Fibroblast of peridontal ligament (primary cell): ENCODE results near the gene EYA3.

Source experiments
- DNase-seq: peaks from one replicate; pipeline ENCODE4 v3.0.0-alpha.2; 2010; ENCODE audit errors: extremely low read depth

The EYA3 gene

DNA sequence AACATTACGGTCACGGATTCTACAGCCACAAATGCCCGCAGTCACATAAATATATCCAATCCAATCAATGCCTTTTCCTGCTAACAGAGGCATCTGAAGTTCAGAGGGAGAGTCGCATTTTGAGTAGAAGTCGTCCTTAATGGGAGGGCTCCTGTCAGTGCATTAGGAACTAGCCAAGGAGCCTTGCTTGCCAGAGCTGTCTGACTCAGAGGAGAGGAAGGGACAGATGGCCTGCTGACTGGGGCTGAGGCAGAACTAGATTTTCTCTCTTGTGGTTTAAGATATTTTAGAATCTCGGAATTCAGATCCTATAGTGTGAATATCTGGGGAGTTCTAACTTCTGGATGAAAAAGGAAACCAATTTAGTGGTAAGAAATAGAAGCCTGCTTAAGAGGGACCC lies 118.0 kb downstream of the EYA3 start:
- peak; percentile 88 for DNase-seq

GRCh38 chr1:27968692-27969091 lies 119.7 kb downstream of the EYA3 start:
- DNase-seq: peak; percentile 95

- DNase-seq: no peak
These were observed 120.4 kb downstream of the EYA3 start for GRCh38 chr1:27967884-27968466.

DNA sequence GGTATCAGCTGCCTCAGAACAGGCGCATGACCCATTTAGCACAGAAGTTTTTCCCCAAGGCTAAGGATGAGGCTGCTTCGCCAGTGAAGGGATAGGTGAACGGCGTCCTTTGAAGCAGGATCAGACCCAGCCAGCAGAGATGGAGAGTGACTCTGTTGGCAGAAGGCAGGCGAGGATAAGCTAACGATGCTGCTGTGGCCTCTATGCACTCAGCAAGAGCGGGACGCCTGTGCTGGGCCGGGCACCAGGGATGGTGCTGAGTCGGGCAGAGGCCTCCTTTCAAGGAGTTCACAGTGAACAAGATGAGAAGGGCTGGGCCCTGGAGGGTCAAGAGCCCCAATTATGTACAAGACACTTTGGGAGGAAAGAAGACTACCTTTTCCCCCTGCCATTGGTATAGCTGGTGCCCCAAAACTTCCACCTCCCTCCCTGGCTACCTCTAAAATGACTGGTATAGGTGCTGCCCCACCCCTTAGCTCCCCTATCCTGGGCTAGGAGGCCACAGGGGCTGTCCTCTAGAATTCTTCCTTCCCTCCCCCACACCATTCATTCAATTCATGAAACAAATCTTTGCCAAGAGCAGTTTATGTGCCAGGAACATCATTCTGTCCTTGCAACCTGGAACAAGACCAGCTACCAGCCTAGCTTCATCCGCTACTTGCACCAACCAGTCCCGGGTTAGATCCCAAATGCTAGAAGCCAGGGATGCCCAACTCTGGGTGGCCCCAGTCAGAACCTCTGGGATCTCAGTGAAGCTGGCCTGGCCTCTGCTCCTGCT lies 121.1 kb downstream of the EYA3 start:
- no peak for DNase-seq

DNA sequence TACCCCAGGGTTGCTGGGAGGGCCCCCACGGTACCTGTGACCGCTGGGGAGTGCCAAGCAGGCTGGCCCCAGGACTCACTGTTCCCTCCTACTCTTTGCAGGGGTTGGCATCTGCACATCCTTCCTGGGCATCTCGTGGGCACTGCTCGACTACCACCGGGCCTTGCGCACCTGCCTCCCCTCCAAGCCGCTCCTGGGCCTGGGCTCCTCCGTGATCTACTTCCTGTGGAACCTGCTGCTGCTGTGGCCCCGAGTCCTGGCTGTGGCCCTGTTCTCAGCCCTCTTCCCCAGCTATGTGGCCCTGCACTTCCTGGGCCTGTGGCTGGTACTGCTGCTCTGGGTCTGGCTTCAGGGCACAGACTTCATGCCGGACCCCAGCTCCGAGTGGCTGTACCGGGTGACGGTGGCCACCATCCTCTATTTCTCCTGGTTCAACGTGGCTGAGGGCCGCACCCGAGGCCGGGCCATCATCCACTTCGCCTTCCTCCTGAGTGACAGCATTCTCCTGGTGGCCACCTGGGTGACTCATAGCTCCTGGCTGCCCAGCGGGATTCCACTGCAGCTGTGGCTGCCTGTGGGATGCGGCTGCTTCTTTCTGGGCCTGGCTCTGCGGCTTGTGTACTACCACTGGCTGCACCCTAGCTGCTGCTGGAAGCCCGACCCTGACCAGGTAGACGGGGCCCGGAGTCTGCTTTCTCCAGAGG lies 121.9 kb downstream of the EYA3 start:
- DNase-seq: no peak

DNA sequence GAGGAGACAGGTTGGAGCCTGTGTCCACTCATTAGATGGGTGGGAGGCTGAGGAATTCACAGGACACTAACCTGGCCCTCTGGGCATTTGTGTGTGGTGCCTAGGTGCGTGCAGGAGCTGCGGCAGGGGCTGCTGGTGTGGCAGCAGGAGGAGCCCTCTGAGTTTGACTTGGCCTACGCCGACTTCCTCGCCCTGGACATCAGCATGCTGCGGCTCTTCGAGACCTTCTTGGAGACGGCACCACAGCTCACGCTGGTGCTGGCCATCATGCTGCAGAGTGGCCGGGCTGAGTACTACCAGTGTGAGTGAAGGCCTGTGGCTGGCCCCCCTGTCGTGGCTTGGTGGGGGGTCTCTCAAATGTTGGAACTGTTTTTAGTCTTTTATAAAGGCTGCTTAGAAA lies 125.0 kb downstream of the EYA3 start:
- no peak for DNase-seq

- DNase-seq: no peak
These were observed 126.7 kb downstream of the EYA3 start for GRCh38 chr1:27961646-27962221.

GRCh38 chr1:27960762-27961645 lies 127.4 kb downstream of the EYA3 start:
- DNase-seq: no peak

DNA sequence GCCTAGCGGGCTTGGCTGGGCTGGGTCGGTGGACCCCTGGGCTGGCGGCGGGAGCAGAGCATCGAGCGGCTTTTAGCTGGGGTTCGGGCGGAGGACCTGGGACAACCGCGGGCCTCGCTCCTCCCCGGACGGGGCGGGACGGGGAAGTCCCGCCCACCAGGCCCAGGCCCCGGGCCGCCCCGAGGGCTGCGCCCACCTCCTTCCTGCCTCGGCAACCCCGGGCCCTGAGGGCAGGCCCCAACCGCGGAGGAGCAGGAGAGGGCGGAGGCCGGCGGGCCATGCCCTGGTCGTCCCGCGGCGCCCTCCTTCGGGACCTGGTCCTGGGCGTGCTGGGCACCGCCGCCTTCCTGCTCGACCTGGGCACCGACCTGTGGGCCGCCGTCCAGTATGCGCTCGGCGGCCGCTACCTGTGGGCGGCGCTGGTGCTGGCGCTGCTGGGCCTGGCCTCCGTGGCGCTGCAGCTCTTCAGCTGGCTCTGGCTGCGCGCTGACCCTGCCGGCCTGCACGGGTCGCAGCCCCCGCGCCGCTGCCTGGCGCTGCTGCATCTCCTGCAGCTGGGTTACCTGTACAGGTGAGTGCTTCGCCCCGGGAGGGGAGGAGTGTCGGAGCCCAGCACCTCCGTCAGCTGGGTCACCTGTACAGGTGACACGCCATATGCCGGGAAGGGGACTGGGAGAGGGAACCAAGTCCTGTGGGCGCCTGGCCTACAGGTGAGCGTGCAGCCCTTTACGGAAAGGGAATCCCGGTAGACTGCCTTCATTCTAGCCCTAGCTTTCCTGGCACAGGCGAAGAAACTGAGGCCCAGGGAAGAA lies 128.4 kb downstream of the EYA3 start, which contains the start of gene XKR8:
XKR8 (plus strand) TSS at position 182 of the 812 bp plus-strand sequence; CDS start at position 279, 97 bp downstream.
- DNase-seq: peak; percentile 60

DNA sequence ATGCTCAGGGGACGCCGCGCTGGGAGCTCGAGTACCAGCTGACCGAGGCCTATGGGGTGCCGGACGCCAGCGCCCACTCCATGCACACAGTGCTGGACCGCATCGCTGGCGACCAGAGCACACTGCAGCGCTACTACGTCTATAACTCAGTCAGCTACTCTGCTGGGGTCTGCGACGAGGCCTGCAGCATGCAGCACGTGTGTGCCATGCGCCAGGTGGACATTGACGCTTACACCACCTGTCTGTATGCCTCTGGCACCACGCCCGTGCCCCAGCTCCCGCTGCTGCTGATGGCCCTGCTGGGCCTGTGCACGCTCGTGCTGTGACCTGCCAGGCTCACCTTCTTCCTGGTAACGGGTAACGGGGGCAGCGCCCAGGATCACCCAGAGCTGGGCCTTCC lies 129.9 kb downstream of the EYA3 start:
- DNase-seq: no peak

- DNase-seq: no peak
These were observed 130.8 kb downstream of the EYA3 start for GRCh38 chr1:27957655-27958054.

DNA sequence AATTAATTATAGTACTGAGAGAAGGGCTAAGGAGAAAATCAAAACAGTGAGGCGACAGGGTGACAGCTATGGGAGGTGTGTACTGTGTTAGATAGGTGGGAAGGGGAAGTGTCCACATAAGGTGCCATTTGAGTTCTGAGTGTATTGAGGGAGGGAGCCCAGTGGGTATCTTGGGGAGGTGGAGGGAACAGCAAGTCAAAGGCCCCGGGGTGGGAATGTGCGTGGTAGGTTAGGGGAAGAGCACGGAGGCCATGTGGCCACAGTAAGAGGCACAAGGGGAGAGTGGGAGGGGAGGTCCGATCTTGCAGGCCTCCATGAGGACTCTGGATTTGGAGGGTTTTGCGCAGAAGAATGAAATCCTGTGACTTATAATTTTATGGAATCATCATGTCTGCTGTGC lies 131.6 kb downstream of the EYA3 start:
- DNase-seq: no peak

DNA sequence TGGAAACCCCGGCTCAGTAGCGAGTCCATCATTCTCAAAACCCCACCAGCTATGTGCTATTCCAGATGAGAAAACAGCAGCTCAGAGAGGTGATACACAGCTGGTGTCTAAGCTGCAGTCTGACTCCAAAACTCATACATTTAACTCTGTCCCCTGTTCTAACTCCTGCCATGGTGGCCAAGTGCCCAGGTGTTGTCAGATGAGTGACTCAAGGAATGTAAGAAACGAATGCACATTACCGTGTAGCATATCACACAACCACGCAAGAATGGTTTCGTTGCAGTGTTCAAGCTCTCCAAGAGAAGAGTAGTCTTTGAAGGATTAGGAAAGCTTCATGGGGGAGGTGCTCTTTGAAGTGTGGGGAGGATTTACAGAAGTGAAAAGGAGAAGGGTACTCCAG lies 133.3 kb downstream of the EYA3 start:
- DNase-seq: no peak

DNA sequence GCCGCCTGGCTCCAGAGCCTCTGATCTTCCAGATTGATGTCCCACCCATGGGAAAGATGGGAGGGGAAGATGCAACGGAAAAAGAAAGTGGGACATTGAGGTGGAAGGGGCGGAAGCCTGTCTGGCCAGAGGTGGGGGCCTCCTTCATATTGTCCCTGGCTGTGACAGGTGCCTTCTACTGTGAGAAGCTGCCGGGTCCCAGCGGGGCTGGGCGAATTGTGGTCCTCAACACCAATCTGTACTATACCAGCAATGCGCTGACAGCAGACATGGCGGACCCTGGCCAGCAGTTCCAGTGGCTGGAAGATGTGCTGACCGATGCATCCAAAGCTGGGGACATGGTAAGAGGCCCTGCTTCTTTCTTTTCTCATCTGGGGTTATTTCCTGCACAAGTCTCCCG lies 134.2 kb downstream of the EYA3 start:
- DNase-seq: no peak

- DNase-seq: no peak
These were observed 136.3 kb downstream of the EYA3 start for GRCh38 chr1:27952147-27952546.

DNA sequence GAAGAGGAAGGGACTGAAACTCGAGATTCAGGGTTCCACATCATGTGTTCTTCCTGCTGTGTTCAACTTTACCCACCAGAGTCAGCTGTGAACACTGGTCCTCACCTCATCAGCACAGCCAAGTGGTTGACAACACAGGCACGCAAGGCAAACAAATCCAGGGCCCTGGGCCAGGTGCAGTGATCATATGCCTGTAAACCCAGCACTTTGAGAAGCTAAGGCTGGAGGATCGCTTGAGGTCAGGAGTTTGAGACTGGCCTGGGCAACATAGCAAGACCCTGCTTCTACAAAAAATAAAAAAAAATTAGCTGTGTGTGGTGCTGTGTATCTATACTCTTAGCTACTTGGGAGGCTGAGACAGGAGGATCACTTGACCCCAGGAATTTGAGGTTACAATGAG lies 137.0 kb downstream of the EYA3 start:
- no peak for DNase-seq

DNA sequence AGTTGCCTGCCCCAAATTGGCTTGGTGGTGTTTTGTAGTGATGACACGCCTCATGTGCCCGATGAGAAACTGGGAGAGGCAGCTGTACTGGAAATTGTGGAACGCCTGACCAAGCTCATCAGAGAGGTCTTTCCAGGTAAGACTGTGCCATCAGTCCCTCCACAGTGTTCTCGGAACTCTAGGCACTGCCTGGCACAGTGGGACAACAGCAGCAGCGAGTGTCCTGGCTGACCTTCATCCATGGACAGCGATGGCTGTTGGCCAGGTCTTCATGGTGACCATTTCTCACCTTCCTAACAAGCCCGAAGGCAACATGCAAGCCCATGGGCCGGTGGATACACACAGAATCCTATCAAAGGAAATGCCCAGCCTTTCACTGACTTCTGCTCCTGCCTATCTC lies 139.4 kb downstream of the EYA3 start:
- DNase-seq: no peak

DNA sequence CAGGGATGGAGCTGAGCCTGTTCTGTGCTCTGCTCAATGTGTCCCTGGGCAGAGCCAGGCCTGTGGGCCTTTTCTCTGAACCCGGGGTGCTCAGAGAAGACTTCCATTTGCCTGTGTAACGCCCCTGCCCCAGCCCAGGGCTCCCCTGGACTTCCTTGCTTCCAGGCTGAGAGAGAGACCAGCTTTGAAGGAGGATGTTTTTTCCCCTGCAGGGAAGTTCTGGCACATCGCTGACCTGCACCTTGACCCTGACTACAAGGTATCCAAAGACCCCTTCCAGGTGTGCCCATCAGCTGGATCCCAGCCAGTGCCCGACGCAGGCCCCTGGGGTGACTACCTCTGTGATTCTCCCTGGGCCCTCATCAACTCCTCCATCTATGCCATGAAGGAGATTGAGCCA lies 143.4 kb downstream of the EYA3 start:
- DNase-seq: no peak

GRCh38 chr1:27941671-27942540 lies 146.5 kb downstream of the EYA3 start:
- no peak for DNase-seq
